ENCODE measurements around the gene S100A9. TPM values are rescaled to one million over a fixed set of nuclear protein-coding genes. Genes with fewer than 3 reads are reported as not detected.

Gene S100A9
- total RNA-seq, 1 experiment from 2014 or later: 0.33 TPM

DNA sequence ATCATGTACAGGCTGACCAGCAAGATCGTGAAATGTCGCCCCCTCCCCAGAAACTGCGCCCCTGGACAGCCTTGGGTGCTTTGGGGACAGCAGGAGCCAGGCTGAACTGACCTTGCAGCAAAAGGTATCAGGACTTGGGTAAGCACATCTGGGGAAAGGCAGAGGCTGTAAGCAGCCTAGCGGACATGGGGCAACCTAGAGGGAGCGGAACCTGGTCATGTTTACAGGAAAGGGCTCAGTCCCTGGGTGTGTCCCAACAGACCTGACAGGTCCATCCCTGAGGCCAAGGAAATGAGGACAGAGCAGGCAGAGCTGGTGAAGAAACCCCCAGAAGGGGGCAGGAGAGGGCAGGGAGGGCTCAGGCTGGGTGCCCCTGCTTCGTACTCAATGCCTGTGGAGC, 36.3 kb downstream of the S100A9 start:
- Mint-ChIP-seq H3K4me3 (no peak overlapping the region), H3K9me3 (no peaks in the 10 kb centered on the region), H3K36me3 (no peaks in the 10 kb centered on the region), H3K27ac (no peak overlapping the region), H3K27me3 (ENCODE audit: low read depth) (peaks cover 4% of the 10 kb centered on the region), H3K4me1 (no peaks in the 10 kb centered on the region)
- CTCF ChIA-PET: interaction anchor here (0.6 to 5.7 kb wide), 7 partner anchors 10 to 213 kb away, joined by 3 to 34 read pairs (median 4); partner anchors contain the start of gene S100A9
- ATAC-seq: peak; percentile 93
- POLR2A ChIA-PET: no interaction called here
- TF ChIP-seq JAZF1 (CRISPR knock-in tag; IDR thresholded peaks at IDR 0.05) (no peak), EMX1 (CRISPR knock-in tag; IDR thresholded peaks at IDR 0.05) (no peak), SOX15 (CRISPR knock-in tag; IDR thresholded peaks at IDR 0.05) (no peak), FOXP1 (CRISPR knock-in tag; IDR thresholded peaks at IDR 0.05; ENCODE audit: borderline replicate concordance) (no peak), CREM (CRISPR knock-in tag; IDR thresholded peaks at IDR 0.05) (no peak), GABPB1 (CRISPR knock-in tag; IDR thresholded peaks at IDR 0.05) (no peak), ZNF219 (CRISPR knock-in tag; IDR thresholded peaks at IDR 0.05; ENCODE audit: borderline replicate concordance) (no peak), NFYB (CRISPR knock-in tag; conservative IDR thresholded peaks at IDR 0.05; ENCODE audit: low read depth) (no peak), ATF1 (CRISPR knock-in tag; IDR thresholded peaks at IDR 0.05) (no peak), ZNF138 (CRISPR knock-in tag; conservative IDR thresholded peaks at IDR 0.05) (no peak), CBFB (CRISPR knock-in tag; IDR thresholded peaks at IDR 0.05; ENCODE audit: low read depth) (no peak)
- TF ChIP-seq, protein P1, sequence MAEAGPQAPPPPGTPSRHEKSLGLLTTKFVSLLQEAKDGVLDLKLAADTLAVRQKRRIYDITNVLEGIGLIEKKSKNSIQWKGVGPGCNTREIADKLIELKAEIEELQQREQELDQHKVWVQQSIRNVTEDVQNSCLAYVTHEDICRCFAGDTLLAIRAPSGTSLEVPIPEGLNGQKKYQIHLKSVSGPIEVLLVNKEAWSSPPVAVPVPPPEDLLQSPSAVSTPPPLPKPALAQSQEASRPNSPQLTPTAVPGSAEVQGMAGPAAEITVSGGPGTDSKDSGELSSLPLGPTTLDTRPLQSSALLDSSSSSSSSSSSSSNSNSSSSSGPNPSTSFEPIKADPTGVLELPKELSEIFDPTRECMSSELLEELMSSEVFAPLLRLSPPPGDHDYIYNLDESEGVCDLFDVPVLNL (CRISPR knock-in tag; IDR thresholded peaks at IDR 0.05; ENCODE audit: borderline replicate concordance, low read depth): no peak
- TF ChIP-seq, protein P2, sequence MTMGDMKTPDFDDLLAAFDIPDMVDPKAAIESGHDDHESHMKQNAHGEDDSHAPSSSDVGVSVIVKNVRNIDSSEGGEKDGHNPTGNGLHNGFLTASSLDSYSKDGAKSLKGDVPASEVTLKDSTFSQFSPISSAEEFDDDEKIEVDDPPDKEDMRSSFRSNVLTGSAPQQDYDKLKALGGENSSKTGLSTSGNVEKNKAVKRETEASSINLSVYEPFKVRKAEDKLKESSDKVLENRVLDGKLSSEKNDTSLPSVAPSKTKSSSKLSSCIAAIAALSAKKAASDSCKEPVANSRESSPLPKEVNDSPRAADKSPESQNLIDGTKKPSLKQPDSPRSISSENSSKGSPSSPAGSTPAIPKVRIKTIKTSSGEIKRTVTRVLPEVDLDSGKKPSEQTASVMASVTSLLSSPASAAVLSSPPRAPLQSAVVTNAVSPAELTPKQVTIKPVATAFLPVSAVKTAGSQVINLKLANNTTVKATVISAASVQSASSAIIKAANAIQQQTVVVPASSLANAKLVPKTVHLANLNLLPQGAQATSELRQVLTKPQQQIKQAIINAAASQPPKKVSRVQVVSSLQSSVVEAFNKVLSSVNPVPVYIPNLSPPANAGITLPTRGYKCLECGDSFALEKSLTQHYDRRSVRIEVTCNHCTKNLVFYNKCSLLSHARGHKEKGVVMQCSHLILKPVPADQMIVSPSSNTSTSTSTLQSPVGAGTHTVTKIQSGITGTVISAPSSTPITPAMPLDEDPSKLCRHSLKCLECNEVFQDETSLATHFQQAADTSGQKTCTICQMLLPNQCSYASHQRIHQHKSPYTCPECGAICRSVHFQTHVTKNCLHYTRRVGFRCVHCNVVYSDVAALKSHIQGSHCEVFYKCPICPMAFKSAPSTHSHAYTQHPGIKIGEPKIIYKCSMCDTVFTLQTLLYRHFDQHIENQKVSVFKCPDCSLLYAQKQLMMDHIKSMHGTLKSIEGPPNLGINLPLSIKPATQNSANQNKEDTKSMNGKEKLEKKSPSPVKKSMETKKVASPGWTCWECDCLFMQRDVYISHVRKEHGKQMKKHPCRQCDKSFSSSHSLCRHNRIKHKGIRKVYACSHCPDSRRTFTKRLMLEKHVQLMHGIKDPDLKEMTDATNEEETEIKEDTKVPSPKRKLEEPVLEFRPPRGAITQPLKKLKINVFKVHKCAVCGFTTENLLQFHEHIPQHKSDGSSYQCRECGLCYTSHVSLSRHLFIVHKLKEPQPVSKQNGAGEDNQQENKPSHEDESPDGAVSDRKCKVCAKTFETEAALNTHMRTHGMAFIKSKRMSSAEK (CRISPR knock-in tag; IDR thresholded peaks at IDR 0.05; ENCODE audit: borderline replicate concordance): no peak
- TF ChIP-seq, protein P3, sequence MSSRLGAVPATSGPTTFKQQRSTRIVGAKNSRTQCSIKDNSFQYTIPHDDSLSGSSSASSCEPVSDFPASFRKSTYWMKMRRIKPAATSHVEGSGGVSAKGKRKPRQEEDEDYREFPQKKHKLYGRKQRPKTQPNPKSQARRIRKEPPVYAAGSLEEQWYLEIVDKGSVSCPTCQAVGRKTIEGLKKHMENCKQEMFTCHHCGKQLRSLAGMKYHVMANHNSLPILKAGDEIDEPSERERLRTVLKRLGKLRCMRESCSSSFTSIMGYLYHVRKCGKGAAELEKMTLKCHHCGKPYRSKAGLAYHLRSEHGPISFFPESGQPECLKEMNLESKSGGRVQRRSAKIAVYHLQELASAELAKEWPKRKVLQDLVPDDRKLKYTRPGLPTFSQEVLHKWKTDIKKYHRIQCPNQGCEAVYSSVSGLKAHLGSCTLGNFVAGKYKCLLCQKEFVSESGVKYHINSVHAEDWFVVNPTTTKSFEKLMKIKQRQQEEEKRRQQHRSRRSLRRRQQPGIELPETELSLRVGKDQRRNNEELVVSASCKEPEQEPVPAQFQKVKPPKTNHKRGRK (CRISPR knock-in tag; IDR thresholded peaks at IDR 0.05; ENCODE audit: borderline replicate concordance): no peak
- TF ChIP-seq, protein P4, sequence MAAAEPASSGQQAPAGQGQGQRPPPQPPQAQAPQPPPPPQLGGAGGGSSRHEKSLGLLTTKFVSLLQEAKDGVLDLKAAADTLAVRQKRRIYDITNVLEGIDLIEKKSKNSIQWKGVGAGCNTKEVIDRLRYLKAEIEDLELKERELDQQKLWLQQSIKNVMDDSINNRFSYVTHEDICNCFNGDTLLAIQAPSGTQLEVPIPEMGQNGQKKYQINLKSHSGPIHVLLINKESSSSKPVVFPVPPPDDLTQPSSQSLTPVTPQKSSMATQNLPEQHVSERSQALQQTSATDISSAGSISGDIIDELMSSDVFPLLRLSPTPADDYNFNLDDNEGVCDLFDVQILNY (CRISPR knock-in tag; IDR thresholded peaks at IDR 0.05): no peak
- TF ChIP-seq, protein P5, sequence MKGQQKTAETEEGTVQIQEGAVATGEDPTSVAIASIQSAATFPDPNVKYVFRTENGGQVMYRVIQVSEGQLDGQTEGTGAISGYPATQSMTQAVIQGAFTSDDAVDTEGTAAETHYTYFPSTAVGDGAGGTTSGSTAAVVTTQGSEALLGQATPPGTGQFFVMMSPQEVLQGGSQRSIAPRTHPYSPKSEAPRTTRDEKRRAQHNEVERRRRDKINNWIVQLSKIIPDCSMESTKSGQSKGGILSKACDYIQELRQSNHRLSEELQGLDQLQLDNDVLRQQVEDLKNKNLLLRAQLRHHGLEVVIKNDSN (CRISPR knock-in tag; IDR thresholded peaks at IDR 0.05): no peak
- TF ChIP-seq, protein P6, sequence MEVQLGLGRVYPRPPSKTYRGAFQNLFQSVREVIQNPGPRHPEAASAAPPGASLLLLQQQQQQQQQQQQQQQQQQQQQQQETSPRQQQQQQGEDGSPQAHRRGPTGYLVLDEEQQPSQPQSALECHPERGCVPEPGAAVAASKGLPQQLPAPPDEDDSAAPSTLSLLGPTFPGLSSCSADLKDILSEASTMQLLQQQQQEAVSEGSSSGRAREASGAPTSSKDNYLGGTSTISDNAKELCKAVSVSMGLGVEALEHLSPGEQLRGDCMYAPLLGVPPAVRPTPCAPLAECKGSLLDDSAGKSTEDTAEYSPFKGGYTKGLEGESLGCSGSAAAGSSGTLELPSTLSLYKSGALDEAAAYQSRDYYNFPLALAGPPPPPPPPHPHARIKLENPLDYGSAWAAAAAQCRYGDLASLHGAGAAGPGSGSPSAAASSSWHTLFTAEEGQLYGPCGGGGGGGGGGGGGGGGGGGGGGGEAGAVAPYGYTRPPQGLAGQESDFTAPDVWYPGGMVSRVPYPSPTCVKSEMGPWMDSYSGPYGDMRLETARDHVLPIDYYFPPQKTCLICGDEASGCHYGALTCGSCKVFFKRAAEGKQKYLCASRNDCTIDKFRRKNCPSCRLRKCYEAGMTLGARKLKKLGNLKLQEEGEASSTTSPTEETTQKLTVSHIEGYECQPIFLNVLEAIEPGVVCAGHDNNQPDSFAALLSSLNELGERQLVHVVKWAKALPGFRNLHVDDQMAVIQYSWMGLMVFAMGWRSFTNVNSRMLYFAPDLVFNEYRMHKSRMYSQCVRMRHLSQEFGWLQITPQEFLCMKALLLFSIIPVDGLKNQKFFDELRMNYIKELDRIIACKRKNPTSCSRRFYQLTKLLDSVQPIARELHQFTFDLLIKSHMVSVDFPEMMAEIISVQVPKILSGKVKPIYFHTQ (CRISPR knock-in tag; IDR thresholded peaks at IDR 0.05): no peak
- TF ChIP-seq, protein P7, sequence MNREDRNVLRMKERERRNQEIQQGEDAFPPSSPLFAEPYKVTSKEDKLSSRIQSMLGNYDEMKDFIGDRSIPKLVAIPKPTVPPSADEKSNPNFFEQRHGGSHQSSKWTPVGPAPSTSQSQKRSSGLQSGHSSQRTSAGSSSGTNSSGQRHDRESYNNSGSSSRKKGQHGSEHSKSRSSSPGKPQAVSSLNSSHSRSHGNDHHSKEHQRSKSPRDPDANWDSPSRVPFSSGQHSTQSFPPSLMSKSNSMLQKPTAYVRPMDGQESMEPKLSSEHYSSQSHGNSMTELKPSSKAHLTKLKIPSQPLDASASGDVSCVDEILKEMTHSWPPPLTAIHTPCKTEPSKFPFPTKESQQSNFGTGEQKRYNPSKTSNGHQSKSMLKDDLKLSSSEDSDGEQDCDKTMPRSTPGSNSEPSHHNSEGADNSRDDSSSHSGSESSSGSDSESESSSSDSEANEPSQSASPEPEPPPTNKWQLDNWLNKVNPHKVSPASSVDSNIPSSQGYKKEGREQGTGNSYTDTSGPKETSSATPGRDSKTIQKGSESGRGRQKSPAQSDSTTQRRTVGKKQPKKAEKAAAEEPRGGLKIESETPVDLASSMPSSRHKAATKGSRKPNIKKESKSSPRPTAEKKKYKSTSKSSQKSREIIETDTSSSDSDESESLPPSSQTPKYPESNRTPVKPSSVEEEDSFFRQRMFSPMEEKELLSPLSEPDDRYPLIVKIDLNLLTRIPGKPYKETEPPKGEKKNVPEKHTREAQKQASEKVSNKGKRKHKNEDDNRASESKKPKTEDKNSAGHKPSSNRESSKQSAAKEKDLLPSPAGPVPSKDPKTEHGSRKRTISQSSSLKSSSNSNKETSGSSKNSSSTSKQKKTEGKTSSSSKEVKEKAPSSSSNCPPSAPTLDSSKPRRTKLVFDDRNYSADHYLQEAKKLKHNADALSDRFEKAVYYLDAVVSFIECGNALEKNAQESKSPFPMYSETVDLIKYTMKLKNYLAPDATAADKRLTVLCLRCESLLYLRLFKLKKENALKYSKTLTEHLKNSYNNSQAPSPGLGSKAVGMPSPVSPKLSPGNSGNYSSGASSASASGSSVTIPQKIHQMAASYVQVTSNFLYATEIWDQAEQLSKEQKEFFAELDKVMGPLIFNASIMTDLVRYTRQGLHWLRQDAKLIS (CRISPR knock-in tag; IDR thresholded peaks at IDR 0.05; ENCODE audit: borderline replicate concordance): no peak
- TF ChIP-seq, protein P8, sequence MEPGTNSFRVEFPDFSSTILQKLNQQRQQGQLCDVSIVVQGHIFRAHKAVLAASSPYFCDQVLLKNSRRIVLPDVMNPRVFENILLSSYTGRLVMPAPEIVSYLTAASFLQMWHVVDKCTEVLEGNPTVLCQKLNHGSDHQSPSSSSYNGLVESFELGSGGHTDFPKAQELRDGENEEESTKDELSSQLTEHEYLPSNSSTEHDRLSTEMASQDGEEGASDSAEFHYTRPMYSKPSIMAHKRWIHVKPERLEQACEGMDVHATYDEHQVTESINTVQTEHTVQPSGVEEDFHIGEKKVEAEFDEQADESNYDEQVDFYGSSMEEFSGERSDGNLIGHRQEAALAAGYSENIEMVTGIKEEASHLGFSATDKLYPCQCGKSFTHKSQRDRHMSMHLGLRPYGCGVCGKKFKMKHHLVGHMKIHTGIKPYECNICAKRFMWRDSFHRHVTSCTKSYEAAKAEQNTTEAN (CRISPR knock-in tag; IDR thresholded peaks at IDR 0.05): no peak
- peak; percentile 70 for DNase-seq (ENCODE audit: low spot score)
